Activated CD4-positive, alpha-beta T cell treated with anti-CD3 and anti-CD28 coated beads, Interleukin-2, amount 50 U/mL, for 16 hours (primary cell): ENCODE data around the gene CFH.
A peak's percentile ranks its signal among the peaks of the same experiment; 100 is the strongest.
"Not testable (repeated sequence)": the region's sequence is repeated elsewhere in the genome, so short reads cannot be mapped to it uniquely, and the experiment has no call there.

Experiments used
- DNase-seq: peaks from one replicate; pipeline ENCODE4 v3.0.0-alpha.2; 2020

Gene CFH

DNA sequence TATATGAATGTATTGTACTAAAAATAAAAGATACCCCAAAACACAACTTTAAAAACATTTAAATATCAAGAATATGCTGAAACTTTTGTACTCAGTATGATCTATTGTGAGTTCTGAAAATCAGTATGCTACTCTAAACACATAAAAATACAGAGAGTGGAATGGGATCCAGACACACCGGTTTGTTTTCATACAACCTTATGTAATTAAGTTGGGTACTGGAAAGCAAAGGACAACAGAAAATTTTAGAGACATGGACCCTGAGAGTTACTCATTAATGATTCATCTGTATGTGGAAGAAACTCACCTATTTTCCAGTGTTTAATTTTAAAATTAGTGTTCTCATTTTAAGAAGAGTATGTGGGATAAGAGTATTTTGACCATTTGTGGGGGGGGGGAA is 121.9 kb downstream of the CFH start:
- no peak for DNase-seq

DNA sequence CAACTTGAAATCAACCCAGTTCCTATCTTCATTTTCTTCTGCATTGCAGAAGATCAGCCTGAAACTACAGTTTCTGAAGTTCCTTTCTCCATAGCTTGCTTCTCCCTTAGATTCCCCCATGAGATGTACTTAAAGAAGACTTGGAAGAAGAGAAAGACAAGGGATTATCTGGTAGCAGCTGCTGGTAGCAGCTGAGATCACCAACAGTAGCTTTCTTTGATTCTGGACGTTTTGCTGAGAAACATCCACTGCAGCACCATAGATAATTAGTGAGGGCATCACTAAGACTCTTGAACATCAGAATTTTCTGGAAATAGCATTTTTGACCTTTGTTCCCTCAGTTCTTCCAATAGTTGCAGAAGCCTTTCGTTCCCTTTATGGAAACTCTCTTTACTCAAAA is 122.3 kb downstream of the CFH start:
- DNase-seq: no peak

DNA sequence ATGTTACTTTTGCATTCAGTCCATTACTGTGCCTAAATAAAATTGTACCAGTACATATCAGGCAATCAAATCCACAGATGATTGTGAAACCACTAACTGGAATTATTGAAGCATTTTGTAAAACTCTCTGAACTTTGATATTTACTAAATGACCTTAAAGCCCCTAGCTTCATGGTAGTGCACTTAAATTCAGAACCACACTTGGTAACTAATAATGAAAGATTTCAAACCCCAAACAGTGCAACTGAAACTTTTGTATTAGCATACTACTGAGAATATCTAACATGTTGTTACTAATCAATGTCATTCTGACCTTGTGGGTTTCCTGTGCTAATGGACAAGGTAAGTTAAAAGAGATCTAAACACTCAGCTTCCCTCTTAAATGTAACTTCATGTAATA is 122.8 kb downstream of the CFH start, which contains the start of gene CFHR3:
Gene CFHR3 (plus strand): TSS at position 238 of the 400 bp plus-strand sequence. CDS start 47 bp downstream, at position 285.
- peak; percentile 0 for DNase-seq

DNA sequence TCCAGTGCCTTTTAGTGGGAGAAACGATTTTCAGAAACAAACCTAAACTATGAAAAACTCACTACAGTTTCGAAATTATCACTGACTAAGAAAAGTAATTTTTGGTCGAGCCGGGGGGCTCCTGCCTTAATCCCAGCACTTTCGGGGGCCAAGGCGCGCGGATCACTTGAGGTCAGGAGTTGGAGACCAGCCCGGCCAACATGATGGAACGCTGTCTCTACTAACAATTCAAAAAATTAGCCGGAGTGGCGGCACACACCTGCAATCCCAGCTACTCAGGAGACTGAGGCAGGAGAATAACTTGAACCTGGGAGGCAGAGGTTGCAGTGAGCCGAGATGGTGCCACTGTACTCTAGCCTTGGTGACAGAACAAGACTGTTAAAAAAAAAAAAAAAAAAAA is 125.8 kb downstream of the CFH start:
- DNase-seq: no peak

DNA sequence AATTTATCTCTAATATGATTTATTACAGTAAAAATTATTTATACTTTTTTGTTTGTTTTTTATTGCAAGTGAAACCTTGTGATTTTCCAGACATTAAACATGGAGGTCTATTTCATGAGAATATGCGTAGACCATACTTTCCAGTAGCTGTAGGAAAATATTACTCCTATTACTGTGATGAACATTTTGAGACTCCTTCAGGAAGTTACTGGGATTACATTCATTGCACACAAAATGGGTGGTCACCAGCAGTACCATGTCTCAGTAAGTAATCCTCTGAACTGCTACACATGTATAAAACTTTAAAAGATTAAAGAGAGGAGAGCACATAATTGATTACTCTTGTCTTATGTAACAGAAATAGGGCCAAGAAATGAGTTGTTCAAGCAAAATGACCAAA is 127.2 kb downstream of the CFH start:
- DNase-seq: no peak

DNA sequence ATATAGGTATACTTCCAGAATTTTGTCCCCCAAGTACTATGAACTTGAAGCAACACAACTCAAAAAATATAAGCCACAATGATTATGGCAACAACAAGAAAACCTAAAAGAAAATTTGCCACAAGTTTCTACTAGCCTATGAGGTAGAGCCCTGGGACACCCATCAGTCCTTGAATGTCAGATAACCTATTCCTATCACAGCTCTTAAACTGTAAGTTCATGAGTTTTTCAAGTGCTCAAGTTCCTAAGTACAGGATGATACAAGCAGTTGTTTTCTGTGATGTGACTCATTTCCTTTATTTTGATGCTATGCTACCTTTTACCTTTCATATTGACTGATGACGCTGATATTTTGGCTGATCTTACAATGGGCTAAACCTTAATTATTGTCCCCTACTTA is 139.4 kb downstream of the CFH start:
- not testable (repeated sequence) for DNase-seq

DNA sequence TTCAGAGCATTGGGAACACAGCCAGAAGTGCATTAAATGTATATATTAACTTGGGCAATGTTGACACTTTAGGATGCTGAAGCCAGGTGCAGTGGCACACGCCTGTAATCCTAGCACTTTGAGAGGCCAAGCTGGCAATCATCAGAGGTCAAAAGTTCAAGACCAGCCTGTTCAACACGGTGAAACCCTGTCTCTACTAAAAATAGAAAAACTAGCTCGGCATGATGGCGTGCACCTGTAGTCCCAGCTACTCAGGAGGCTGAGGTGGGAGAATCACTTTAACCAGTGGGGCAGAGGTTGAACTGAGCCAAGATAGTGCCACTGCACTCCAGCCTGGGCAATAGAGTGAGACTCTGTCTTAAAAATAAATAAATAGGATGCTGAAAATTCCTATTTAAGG is 142.3 kb downstream of the CFH start:
- not testable (repeated sequence) for DNase-seq
